CD14-positive monocyte (primary cell): ENCODE measurements around the gene WNT11. TPM values are rescaled to one million over a fixed set of nuclear protein-coding genes. Genes with fewer than 3 reads are reported as not detected.

Source experiments
- DNase-seq, 3 donors: peaks; one replicate each; pipeline ENCODE4 v3.0.0-alpha.2; 2011 to 2022
- H2AFZ ChIP-seq: 2 replicates; pipeline ENCODE4 v1.6.0; 2012; ENCODE audit warnings: mild to moderate bottlenecking, low read depth, low read length, inconsistent platforms; ENCODE audit not compliant: insufficient read depth, poor library complexity, severe bottlenecking
- H3K27ac ChIP-seq, 2 donors: 1 replicate in 1 of 2; 2 replicates in 1 of 2; pipeline ENCODE4 v1.5.1; 2012 to 2013; ENCODE audit warnings: low read length in 2 of 2, control low read depth in 1 of 2, inconsistent platforms in 1 of 2, low read depth in 1 of 2, mild to moderate bottlenecking in 1 of 2
- H3K27me3 ChIP-seq, 2 donors: one replicate each; pipeline versions ENCODE4 v1.6.0 to v1.6.1; 2011 to 2013; ENCODE audit warnings: low read length in 2 of 2; ENCODE audit not compliant: control insufficient read depth in 2 of 2, insufficient read depth in 2 of 2
- H3K36me3 ChIP-seq, 2 donors: replicated peaks in 1 of 2; 1 replicate in 1 of 2; 2 replicates in 1 of 2; pipeline versions ENCODE4 v1.5.1 to v1.6.1; 2012 to 2013; ENCODE audit warnings: low read length in 2 of 2, control low read depth in 1 of 2, inconsistent platforms in 1 of 2, mild to moderate bottlenecking in 1 of 2; ENCODE audit not compliant: insufficient read depth in 2 of 2, control insufficient read depth in 1 of 2
- H3K4me1 ChIP-seq, 2 donors: 1 replicate in 1 of 2; 2 replicates in 1 of 2; pipeline versions ENCODE4 v1.5.1 to v1.6.1; 2012 to 2013; ENCODE audit warnings: low read length in 2 of 2, control low read depth in 1 of 2, inconsistent platforms in 1 of 2, mild to moderate bottlenecking in 1 of 2, moderate library complexity in 1 of 2; ENCODE audit not compliant: insufficient read depth in 2 of 2, control insufficient read depth in 1 of 2
- H3K4me2 ChIP-seq: replicated peaks from 2 replicates; pipeline ENCODE3; 2012; ENCODE audit warnings: low read length, moderate library complexity, mild to moderate bottlenecking; ENCODE audit not compliant: poor library complexity, severe bottlenecking; ENCODE audit errors: extremely low read depth
- H3K4me3 ChIP-seq, 3 experiments: fragments of 200-600 bp in 1 of 3; sonication (generic) in 1 of 3; replicated peaks in 1 of 3; 1 replicate in 2 of 3; 2 replicates in 1 of 3; pipeline ENCODE4 v1.5.1; 2011 to 2013; ENCODE audit warnings: low read length in 3 of 3, mild to moderate bottlenecking in 3 of 3, control low read depth in 2 of 3, low read depth in 2 of 3, inconsistent platforms in 1 of 3, moderate library complexity in 1 of 3
- H3K79me2 ChIP-seq: 2 replicates; pipeline ENCODE4 v1.6.0; 2012; ENCODE audit warnings: mild to moderate bottlenecking, control low read depth, inconsistent platforms, low read length, moderate library complexity; ENCODE audit not compliant: insufficient read depth
- H3K9ac ChIP-seq: 2 replicates; pipeline ENCODE4 v1.6.0; 2017; ENCODE audit warnings: low read length, mild to moderate bottlenecking; ENCODE audit not compliant: insufficient read depth, poor library complexity, severe bottlenecking
- H3K9me3 ChIP-seq, 2 donors: replicated peaks in 1 of 2; 1 replicate in 1 of 2; 2 replicates in 1 of 2; pipeline versions ENCODE4 v1.5.1 to v1.6.1; 2012 to 2013; ENCODE audit warnings: low read length in 2 of 2, control low read depth in 1 of 2; ENCODE audit not compliant: control insufficient read depth in 1 of 2, insufficient read depth in 1 of 2
- H4K20me1 ChIP-seq: 2 replicates; pipeline ENCODE4 v1.6.0; 2012; ENCODE audit warnings: mild to moderate bottlenecking, low read length, control low read depth, moderate library complexity; ENCODE audit not compliant: insufficient read depth
- H3K27ac Mint-ChIP-seq, 7 donors: one replicate each; pipeline ENCODE4 v1.8.0; 2020; ENCODE audit warnings: mild to moderate bottlenecking in 7 of 7, mixed read lengths in 7 of 7, moderate library complexity in 6 of 7, inconsistent platforms in 2 of 7
- H3K27me3 Mint-ChIP-seq, 3 donors: one replicate each; pipeline ENCODE4 v1.8.0; 2021 to 2022; ENCODE audit warnings: low read depth in 3 of 3, mild to moderate bottlenecking in 3 of 3, mixed read lengths in 3 of 3, moderate library complexity in 3 of 3, inconsistent platforms in 1 of 3
- H3K36me3 Mint-ChIP-seq, 2 donors: one replicate each; pipeline ENCODE4 v1.8.0; 2020; ENCODE audit warnings: mixed read lengths in 2 of 2, inconsistent platforms in 1 of 2, mild to moderate bottlenecking in 1 of 2
- H3K4me1 Mint-ChIP-seq: one replicate; pipeline ENCODE4 v1.8.0; 2020; ENCODE audit warnings: mild to moderate bottlenecking, mixed read lengths
- H3K4me3 Mint-ChIP-seq, 2 donors: one replicate each; pipeline ENCODE4 v1.8.0; 2020; ENCODE audit warnings: mild to moderate bottlenecking in 2 of 2, mixed read lengths in 2 of 2, moderate library complexity in 1 of 2
- H3K9me3 Mint-ChIP-seq, 7 donors: one replicate each; pipeline ENCODE4 v1.8.0; 2020 to 2022; ENCODE audit warnings: mixed read lengths in 7 of 7, mild to moderate bottlenecking in 6 of 7, moderate library complexity in 6 of 7, inconsistent platforms in 2 of 7
- CTCF ChIP-seq: fragments of 200-600 bp; IDR thresholded peaks from one replicate; pipeline ENCODE4 v1.8.0; 2022; ENCODE audit warnings: antibody characterized with exemption, mild to moderate bottlenecking
- WGBS: methylation state at CpG from one replicate; pipeline ENCODE4 v1.1.5; 2013; ENCODE audit warnings: missing lambda C conversion rate; ENCODE audit not compliant: insufficient coverage; 5-methylcytosine and 5-hydroxymethylcytosine counted together
- intact Hi-C, 2 donors: fragments of 100-400 bp; cut with micrococcal nuclease; formaldehyde crosslinking; loops; one replicate each; pipeline versions ENCODE4 v1.15.0 to v1.15.1; 2023
- polyA plus RNA-seq, 3 donors: library from polyadenylated mRNA; depleted of rRNA in 1 of 3; unstranded in 2 of 3; stranded (reverse) in 1 of 3; fragments of 300-500 nt in 2 of 3; fragments of >200 nt in 1 of 3; fragmentation: Illumina TruSeq in 2 of 3; gene quantifications; 1 replicate in 2 of 3; 2 replicates in 1 of 3; pipeline ENCODE4 v1.2.3, GENCODE V29; 2012 to 2021

Gene WNT11
- polyA plus RNA-seq, 3 donors, result 0.09 to 0.24 (median 0.21) TPM

GRCh38 chr11:76197941-76198640, 8.2 kb downstream of the WNT11 start:
- H3K4me1 Mint-ChIP-seq, result no peaks in the 10 kb centered on the region
- peaks cover 2 to 7% (median 3%) of the 10 kb centered on the region in 3 donors for H3K27me3 Mint-ChIP-seq
- no peak for DNase-seq
- Histone ChIP-seq H3K9me3 (no peaks in the 10 kb centered on the region), H3K36me3 (no peaks in the 10 kb centered on the region), H4K20me1 (no peaks in the 10 kb centered on the region), H3K4me3 (no peak overlapping the region), H3K4me2 (no peak overlapping the region), H3K27me3 (no peaks in the 10 kb centered on the region), H3K4me1 (no peaks in the 10 kb centered on the region), H3K9ac (no peak overlapping the region), H2AFZ (no peak overlapping the region), H3K79me2 (no peaks in the 10 kb centered on the region), H3K27ac (no peak overlapping the region)
- H3K27ac Mint-ChIP-seq, result no peak overlapping the region
- H3K9me3 Mint-ChIP-seq, result no peaks in the 10 kb centered on the region
- intact Hi-C loops, result no loop called here
- no peaks in the 10 kb centered on the region for H3K36me3 Mint-ChIP-seq
- H3K4me3 Mint-ChIP-seq, result no peak overlapping the region
- no peak for TF ChIP-seq CTCF
- 96% methylated on average over 6 of the region's 6 CpGs for WGBS

DNA sequence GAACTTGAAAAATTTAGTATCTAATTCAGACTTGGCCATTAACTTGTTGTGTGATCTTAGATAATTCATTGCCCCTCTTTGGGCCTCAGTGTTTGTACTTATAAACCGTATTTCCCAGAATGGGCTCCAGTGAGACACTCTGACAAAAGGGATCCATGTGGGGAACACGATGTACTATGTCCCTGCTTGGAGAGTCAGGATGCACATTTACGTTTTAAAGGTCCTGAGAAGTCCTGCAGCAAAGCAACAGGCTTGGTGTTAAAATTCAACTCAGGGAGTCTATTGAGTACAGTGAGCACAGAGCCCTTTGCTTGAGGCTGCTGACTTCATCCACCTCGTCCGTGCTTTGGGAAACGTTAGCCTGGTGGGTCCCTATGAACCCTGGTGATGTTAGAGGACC, 9.0 kb downstream of the WNT11 start:
- Histone ChIP-seq H3K9me3 (no peaks in the 10 kb centered on the region), H3K27me3 (no peaks in the 10 kb centered on the region), H2AFZ (no peak overlapping the region), H3K4me2 (no peak overlapping the region), H3K79me2 (no peaks in the 10 kb centered on the region), H3K9ac (no peak overlapping the region), H3K4me1 (no peaks in the 10 kb centered on the region), H3K27ac (no peak overlapping the region), H3K4me3 (no peak overlapping the region), H3K36me3 (no peaks in the 10 kb centered on the region), H4K20me1 (no peaks in the 10 kb centered on the region)
- H3K9me3 Mint-ChIP-seq, result no peaks in the 10 kb centered on the region
- 94% methylated on average over 6 of the region's 6 CpGs for WGBS
- H3K27me3 Mint-ChIP-seq, result peaks cover 0 to 7% (median 2%) of the 10 kb centered on the region in 3 donors
- TF ChIP-seq CTCF, result no peak
- no peak overlapping the region for H3K27ac Mint-ChIP-seq
- no peaks in the 10 kb centered on the region for H3K36me3 Mint-ChIP-seq
- H3K4me3 Mint-ChIP-seq, result no peak overlapping the region
- intact Hi-C loops, result no loop called here
- no peak for DNase-seq
- no peaks in the 10 kb centered on the region for H3K4me1 Mint-ChIP-seq
